ENCODE measurements around the gene UCN3.

UCN3 gene

DNA sequence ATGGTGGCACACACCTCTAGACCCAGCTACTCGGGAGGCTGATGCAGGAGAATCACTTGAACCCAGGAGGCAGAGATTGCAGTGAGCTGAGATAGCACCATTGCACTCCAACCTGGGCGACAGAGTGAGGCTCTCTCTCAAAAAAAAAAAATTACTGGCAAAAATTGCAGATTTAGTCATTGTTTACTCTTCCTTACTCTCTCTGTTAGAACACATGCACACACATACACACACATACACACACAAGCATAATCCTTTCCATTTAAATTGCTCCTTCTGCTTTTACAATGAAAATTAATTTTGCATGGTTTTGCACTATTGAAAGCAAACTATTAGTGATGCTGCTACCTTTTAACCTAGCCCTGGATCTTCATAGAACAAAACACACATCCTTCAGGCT, 15.4 kb upstream of the UCN3 start:
- TF ChIP-seq, protein P1, sequence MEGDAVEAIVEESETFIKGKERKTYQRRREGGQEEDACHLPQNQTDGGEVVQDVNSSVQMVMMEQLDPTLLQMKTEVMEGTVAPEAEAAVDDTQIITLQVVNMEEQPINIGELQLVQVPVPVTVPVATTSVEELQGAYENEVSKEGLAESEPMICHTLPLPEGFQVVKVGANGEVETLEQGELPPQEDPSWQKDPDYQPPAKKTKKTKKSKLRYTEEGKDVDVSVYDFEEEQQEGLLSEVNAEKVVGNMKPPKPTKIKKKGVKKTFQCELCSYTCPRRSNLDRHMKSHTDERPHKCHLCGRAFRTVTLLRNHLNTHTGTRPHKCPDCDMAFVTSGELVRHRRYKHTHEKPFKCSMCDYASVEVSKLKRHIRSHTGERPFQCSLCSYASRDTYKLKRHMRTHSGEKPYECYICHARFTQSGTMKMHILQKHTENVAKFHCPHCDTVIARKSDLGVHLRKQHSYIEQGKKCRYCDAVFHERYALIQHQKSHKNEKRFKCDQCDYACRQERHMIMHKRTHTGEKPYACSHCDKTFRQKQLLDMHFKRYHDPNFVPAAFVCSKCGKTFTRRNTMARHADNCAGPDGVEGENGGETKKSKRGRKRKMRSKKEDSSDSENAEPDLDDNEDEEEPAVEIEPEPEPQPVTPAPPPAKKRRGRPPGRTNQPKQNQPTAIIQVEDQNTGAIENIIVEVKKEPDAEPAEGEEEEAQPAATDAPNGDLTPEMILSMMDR (IDR thresholded peaks at IDR 0.05; ENCODE audit: low read depth, low read length, missing control alignments): no peak
- no peak overlapping the region for H3K4me3 ChIP-seq (ENCODE audit: low read depth, low read length)
- DNase-seq (ENCODE audit: low read depth): no peak

DNA sequence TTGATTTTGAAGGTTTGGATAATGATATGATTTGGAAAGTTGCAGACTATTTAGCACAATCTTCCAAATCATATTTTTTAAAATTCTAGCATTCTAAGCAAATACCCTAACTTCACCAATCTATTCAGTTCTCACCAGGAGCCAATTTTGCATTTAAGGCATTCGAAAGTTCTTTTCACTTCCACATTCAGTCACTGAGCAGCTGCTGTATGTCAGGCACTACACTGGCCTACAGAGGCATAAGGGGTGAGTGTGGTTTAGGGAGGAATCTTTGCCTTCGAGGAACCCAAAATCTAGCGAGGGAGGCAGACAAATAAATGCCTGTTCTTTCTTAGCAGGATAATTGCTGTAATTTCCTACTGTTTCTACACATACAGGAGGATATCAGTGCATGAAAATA, 10.7 kb upstream of the UCN3 start:
- TF ChIP-seq, protein P1 (IDR thresholded peaks at IDR 0.05; ENCODE audit: low read depth, low read length, missing control alignments): no peak
- no peak overlapping the region for H3K4me3 ChIP-seq (ENCODE audit: low read depth, low read length)
- peak; percentile 7 for DNase-seq (ENCODE audit: low read depth)

DNA sequence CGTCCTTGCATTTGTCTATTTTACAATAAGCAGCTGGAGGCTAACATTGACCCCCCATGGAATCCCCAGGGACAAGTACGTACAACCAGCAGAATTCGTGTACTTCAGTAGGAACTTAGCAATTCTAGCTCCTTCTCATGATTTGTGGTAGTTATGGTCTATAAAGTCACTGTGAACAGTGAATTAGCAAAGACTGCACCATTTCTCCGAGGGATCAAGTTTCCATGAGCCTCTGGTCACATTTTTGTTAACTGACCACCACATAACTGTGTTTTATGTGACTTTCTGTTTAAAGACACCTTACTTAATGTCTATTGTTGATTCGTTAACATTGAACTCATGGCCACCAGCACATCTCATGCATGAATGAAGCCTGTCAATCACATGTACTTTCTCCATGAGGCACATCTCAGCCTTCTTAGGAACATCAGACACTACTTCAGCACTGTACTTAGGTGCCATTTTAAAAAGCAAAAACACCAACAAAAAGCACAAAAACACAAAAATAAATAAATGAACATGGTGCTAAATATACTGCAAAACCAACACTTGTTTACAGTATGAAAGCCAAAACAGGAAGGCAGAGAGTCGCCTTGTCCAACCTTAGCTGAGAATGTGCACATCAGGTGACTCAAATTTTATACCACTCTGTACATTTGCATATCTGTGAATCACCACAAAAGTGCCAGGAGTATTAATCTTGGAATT, 9.0 kb upstream of the UCN3 start:
- no peak overlapping the region for H3K4me3 ChIP-seq (ENCODE audit: low read depth, low read length)
- TF ChIP-seq, protein P1 (IDR thresholded peaks at IDR 0.05; ENCODE audit: low read depth, low read length, missing control alignments): no peak
- DNase-seq (ENCODE audit: low read depth): no peak

DNA sequence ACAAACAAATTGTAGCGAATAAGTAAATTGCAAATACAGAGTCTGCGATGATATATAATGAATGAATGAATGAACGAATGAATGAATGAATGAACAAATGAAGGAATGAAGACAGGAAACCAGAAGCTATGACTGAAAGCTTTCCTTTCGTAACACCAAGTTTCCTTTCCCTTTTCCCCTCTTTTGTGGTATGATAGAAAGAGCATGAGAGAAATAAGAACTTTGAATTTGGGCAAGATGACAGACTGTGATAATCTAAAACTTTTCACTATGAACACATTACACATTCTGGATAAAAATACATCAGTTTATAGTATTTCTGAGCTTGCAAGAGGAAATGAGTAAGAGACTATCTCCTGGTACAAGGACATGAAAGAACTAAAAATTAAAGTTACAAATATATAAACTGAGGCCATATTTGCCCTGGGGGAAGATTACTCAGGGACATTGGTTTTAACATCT, 8.4 kb upstream of the UCN3 start:
- H3K4me3 ChIP-seq (ENCODE audit: low read depth, low read length): no peak overlapping the region
- no peak for DNase-seq (ENCODE audit: low read depth)
- TF ChIP-seq, protein P1 (IDR thresholded peaks at IDR 0.05; ENCODE audit: low read depth, low read length, missing control alignments): no peak

DNA sequence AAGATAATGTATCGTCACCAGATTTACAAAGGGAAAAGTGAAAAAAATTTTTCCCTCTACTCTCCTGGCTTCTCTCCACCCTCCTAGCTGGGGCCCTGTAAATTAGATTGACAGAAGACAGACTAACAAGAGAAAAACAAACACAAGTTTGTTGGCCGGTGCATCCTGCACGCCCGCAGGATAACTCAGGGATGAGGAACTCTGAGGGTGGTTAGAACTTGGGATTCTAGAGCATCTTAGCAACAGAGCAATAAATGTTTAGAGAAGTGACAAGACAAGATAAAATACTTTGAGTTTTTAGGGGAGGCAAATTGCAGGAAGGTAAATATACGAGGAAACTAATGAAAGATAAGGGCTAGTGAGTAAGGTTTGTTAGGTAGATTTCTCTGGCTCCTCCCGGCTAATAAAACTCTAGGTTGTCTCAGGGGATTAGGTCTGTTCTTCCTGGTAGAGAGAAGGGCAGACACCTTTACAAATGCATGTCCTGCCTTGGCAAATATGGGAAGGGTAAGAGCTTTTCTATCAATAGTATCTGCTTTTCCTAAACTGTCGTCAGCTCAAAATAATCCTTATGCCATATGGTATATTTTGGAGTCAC, 4.3 kb upstream of the UCN3 start:
- no peak for DNase-seq (ENCODE audit: low read depth)
- no peak overlapping the region for H3K4me3 ChIP-seq (ENCODE audit: low read depth, low read length)
- TF ChIP-seq, protein P1 (IDR thresholded peaks at IDR 0.05; ENCODE audit: low read depth, low read length, missing control alignments): no peak

DNA sequence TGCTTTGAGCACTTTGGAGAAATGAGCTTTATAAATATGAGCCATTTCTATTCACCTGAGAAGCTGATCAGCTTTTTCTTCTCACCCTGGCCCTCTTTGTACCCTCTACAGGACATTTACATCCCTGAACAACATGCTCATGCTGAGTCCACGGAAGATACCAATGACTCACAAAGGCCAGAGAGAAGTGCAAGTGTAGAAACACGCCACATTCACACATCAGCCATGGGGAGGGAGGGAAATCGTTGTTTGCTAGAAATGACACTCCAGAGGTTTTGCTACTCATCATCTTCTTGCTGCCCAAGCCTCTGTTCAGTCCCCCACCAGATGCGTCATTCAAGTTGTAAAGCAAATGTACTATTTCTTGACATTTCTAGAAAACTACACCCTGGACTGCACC, 2.8 kb upstream of the UCN3 start:
- H3K4me3 ChIP-seq (ENCODE audit: low read depth, low read length): no peak overlapping the region
- TF ChIP-seq, protein P1 (IDR thresholded peaks at IDR 0.05; ENCODE audit: low read depth, low read length, missing control alignments): no peak
- DNase-seq (ENCODE audit: low read depth): no peak

DNA sequence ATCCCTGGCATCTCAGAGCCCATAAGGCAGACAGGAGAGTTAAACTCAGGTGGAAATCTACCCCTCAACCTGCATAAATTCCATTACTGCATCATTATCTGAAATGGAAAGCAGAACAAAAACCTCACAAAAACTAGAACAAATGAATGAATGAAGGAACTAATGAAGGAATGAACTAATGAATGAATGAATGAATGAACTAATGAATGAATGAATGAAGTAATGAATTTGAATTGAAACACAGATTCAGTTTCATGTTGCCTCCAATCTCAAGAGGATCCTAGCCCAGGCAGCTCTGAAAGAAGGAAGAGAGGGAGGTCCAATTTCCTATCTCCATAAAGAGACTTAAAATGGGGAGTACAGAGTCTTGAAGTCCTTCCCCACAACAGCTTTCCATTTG, 1.9 kb upstream of the UCN3 start:
- DNase-seq (ENCODE audit: low read depth): no peak
- no peak overlapping the region for H3K4me3 ChIP-seq (ENCODE audit: low read depth, low read length)
- TF ChIP-seq, protein P1 (IDR thresholded peaks at IDR 0.05; ENCODE audit: low read depth, low read length, missing control alignments): no peak
